Neural cell (in vitro differentiated cells): ENCODE measurements around the gene SOCS4. TPM values are rescaled to one million over a fixed set of nuclear protein-coding genes. Genes with fewer than 3 reads are reported as not detected.

Source experiments
- H2AFZ ChIP-seq: fragments of 200-600, 300-800 bp; sonication (generic), shearing (Covaris generic); 2 replicates; pipeline ENCODE4 v1.6.0; 2014; ENCODE audit warnings: low read depth, mild to moderate bottlenecking, antibody characterized with exemption, low read length, moderate library complexity
- H3F3A ChIP-seq: fragments of 200-600 bp; shearing (Covaris generic); 2 replicates; pipeline ENCODE4 v1.6.1; 2016; ENCODE audit warnings: mild to moderate bottlenecking, moderate library complexity, mixed read lengths, antibody characterized with exemption, low read length; ENCODE audit not compliant: insufficient read depth, poor library complexity, severe bottlenecking
- H3K27ac ChIP-seq: fragments of 200-600, 300-800 bp; sonication (generic), shearing (Covaris generic); 2 replicates; pipeline ENCODE4 v1.5.1; 2014; ENCODE audit warnings: mild to moderate bottlenecking, low read length, moderate library complexity
- H3K27me3 ChIP-seq: fragments of 300-800, 200-600 bp; sonication (generic), shearing (Covaris generic); 2 replicates; pipeline ENCODE4 v1.6.0; 2014; ENCODE audit warnings: mild to moderate bottlenecking, low read depth, low read length, moderate library complexity; ENCODE audit not compliant: insufficient read depth
- H3K36me3 ChIP-seq: fragments of 300-800, 200-600 bp; sonication (generic), shearing (Covaris generic); 2 replicates; pipeline ENCODE4 v1.5.1; 2014; ENCODE audit warnings: mild to moderate bottlenecking, antibody characterized with exemption, low read length, moderate library complexity; ENCODE audit not compliant: insufficient read depth
- H3K4me2 ChIP-seq: fragments of 300-800, 200-600 bp; sonication (generic), shearing (Covaris generic); 2 replicates; pipeline ENCODE4 v1.6.0; 2014; ENCODE audit warnings: mild to moderate bottlenecking, low read length
- H3K4me3 ChIP-seq: fragments of 300-800, 200-600 bp; sonication (generic), shearing (Covaris generic); 2 replicates; pipeline ENCODE4 v1.5.1; 2014; ENCODE audit warnings: mild to moderate bottlenecking, low read length, moderate library complexity
- H3K79me2 ChIP-seq: fragments of 200-600 bp; shearing (Covaris generic); replicated peaks from 2 replicates; pipeline ENCODE4 v1.6.0; 2014; ENCODE audit warnings: mild to moderate bottlenecking, low read length, moderate library complexity; ENCODE audit not compliant: insufficient read depth
- H3K9ac ChIP-seq: fragments of 300-800, 200-600 bp; sonication (generic), shearing (Covaris generic); 2 replicates; pipeline ENCODE4 v1.6.1; 2016; ENCODE audit warnings: mild to moderate bottlenecking, low read length, mixed read lengths
- H3K9me2 ChIP-seq: fragments of 200-600 bp; shearing (Covaris generic); 2 replicates; pipeline ENCODE4 v1.6.1; 2016; ENCODE audit warnings: mild to moderate bottlenecking, low read length, mixed read lengths; ENCODE audit not compliant: insufficient read depth
- H3K9me3 ChIP-seq: fragments of 200-600, 300-800 bp; sonication (generic), shearing (Covaris generic); 2 replicates; pipeline ENCODE4 v1.6.1; 2016; ENCODE audit warnings: mild to moderate bottlenecking, mixed run types, low read length, moderate library complexity, mixed read lengths
- H4K20me1 ChIP-seq: fragments of 200-600 bp; shearing (Covaris generic); 2 replicates; pipeline ENCODE4 v1.6.1; 2016; ENCODE audit warnings: mild to moderate bottlenecking, mixed run types; ENCODE audit not compliant: insufficient read depth
- EP300 ChIP-seq: fragments of 450-650 bp; conservative IDR thresholded peaks from 2 replicates; pipeline ENCODE4 v1.6.1; 2014; ENCODE audit warnings: antibody characterized with exemption, mild to moderate bottlenecking, moderate library complexity; ENCODE audit not compliant: poor library complexity, severe bottlenecking
- EZH2 ChIP-seq: fragments of 200-600, 300-800 bp; shearing (Covaris generic), sonication (generic); IDR thresholded peaks from 2 replicates; pipeline ENCODE4 v1.6.1; 2014; ENCODE audit warnings: antibody characterized with exemption, low read length, borderline replicate concordance, mild to moderate bottlenecking; ENCODE audit not compliant: insufficient read depth, poor library complexity, severe bottlenecking
- MXI1 ChIP-seq: fragments of 450-650 bp; conservative IDR thresholded peaks from 2 replicates; pipeline ENCODE4 v1.6.1; 2014; ENCODE audit warnings: antibody characterized with exemption, mild to moderate bottlenecking; ENCODE audit not compliant: poor library complexity, severe bottlenecking
- POLR2AphosphoS5 ChIP-seq: IDR thresholded peaks from 2 replicates; pipeline ENCODE4 v1.6.1; 2012
- RAD21 ChIP-seq: fragments of 450-650 bp; conservative IDR thresholded peaks from 2 replicates; pipeline ENCODE4 v1.6.1; 2014; ENCODE audit warnings: antibody characterized with exemption, mild to moderate bottlenecking, moderate library complexity
- REST ChIP-seq: IDR thresholded peaks from 2 replicates; pipeline ENCODE4 v1.6.1; 2012; ENCODE audit warnings: borderline replicate concordance
- SMC3 ChIP-seq: fragments of 450-650 bp; conservative IDR thresholded peaks from 2 replicates; pipeline ENCODE4 v1.6.1; 2014; ENCODE audit warnings: antibody characterized with exemption, mild to moderate bottlenecking, moderate library complexity; ENCODE audit not compliant: poor library complexity
- TAF1 ChIP-seq: IDR thresholded peaks from 2 replicates; pipeline ENCODE4 v1.6.1; 2012; ENCODE audit warnings: low read depth
- polyA plus RNA-seq: library from polyadenylated mRNA; depleted of rRNA; stranded (reverse); fragments of >200 nt; gene quantifications from 2 replicates; pipeline ENCODE4 v1.2.3, GENCODE V29; 2014
- TF ChIP-seq, protein P1 (sequence below): fragments of 450-650 bp; IDR thresholded peaks from 2 replicates; pipeline ENCODE4 v1.5.1; 2014; ENCODE audit warnings: antibody characterized with exemption, mild to moderate bottlenecking, moderate library complexity; ENCODE audit not compliant: poor library complexity, severe bottlenecking

The SOCS4 gene
- polyA plus RNA-seq, 1 donor from 2014 or later = 27.3 TPM

DNA sequence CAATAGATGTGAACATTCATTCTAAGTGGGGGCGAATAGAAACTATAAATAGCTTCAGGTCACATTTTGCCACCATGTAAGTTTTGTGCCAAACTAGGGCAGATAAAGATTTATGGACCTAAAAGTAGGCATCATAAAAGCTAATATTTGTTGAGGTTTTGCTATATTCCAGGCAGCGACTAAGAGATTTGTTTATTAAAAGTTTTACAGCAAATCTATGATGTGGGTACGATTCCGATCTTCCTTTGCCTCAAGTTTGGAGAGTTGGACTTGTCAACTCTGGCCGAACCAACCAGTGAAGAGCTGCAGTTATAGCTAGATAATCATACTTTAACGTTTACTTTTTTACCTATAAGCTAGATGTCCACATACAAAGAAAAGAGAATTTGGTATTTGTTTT is 26.0 kb downstream of the SOCS4 start:
- TF ChIP-seq SMC3 = no peak
- H4K20me1 ChIP-seq = no peaks in the 10 kb centered on the region
- peaks cover 11% of the 10 kb centered on the region for H3F3A ChIP-seq
- peak overlapping the region; percentile 93 for H3K4me3 ChIP-seq
- H3K4me2 ChIP-seq = peak overlapping the region; percentile 82
- no peak overlapping the region for H2AFZ ChIP-seq
- no peaks in the 10 kb centered on the region for H3K27me3 ChIP-seq
- H3K27ac ChIP-seq = peak overlapping the region; percentile 100
- H3K36me3 ChIP-seq = peaks cover 7% of the 10 kb centered on the region
- no peaks in the 10 kb centered on the region for H3K9me2 ChIP-seq
- H3K79me2 ChIP-seq = peaks cover 55% of the 10 kb centered on the region
- H3K9me3 ChIP-seq = no peaks in the 10 kb centered on the region
- H3K9ac ChIP-seq = peak overlapping the region; percentile 100

DNA sequence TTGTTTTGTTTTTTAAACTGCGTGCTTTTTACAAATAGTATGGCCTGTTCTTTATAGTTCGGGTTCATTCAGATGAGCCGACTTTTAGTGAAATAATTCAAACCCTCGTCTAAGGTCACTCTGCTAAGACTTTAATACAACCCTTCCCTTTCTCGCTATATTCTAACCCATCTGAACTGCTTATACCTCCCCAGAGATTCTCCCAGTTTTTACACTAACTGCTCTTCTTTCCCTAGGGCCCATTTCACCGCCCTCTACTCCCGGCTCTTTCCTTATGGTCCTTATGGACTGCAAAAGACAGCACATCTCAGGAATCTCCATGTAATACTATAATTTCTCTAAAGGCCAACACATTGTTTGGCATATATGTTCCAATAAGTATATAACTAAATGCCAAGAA is 26.5 kb downstream of the SOCS4 start:
- Histone ChIP-seq H3F3A (peaks cover 11% of the 10 kb centered on the region), H4K20me1 (no peaks in the 10 kb centered on the region), H3K27ac (peak overlapping the region; percentile 100), H3K9me3 (no peaks in the 10 kb centered on the region), H3K27me3 (no peaks in the 10 kb centered on the region), H3K36me3 (peaks cover 7% of the 10 kb centered on the region), H2AFZ (no peak overlapping the region), H3K9me2 (no peaks in the 10 kb centered on the region), H3K79me2 (peaks cover 59% of the 10 kb centered on the region), H3K4me3 (peak overlapping the region; percentile 93), H3K9ac (peak overlapping the region; percentile 100), H3K4me2 (peak overlapping the region; percentile 82)
- TF ChIP-seq EP300 (no peak), SMC3 (no peak), POLR2AphosphoS5 (no peak), MXI1 (no peak), TAF1 (no peak), EZH2 (no peak), REST (no peak), RAD21 (no peak)
- TF ChIP-seq, protein P1, sequence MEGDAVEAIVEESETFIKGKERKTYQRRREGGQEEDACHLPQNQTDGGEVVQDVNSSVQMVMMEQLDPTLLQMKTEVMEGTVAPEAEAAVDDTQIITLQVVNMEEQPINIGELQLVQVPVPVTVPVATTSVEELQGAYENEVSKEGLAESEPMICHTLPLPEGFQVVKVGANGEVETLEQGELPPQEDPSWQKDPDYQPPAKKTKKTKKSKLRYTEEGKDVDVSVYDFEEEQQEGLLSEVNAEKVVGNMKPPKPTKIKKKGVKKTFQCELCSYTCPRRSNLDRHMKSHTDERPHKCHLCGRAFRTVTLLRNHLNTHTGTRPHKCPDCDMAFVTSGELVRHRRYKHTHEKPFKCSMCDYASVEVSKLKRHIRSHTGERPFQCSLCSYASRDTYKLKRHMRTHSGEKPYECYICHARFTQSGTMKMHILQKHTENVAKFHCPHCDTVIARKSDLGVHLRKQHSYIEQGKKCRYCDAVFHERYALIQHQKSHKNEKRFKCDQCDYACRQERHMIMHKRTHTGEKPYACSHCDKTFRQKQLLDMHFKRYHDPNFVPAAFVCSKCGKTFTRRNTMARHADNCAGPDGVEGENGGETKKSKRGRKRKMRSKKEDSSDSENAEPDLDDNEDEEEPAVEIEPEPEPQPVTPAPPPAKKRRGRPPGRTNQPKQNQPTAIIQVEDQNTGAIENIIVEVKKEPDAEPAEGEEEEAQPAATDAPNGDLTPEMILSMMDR = no peak

DNA sequence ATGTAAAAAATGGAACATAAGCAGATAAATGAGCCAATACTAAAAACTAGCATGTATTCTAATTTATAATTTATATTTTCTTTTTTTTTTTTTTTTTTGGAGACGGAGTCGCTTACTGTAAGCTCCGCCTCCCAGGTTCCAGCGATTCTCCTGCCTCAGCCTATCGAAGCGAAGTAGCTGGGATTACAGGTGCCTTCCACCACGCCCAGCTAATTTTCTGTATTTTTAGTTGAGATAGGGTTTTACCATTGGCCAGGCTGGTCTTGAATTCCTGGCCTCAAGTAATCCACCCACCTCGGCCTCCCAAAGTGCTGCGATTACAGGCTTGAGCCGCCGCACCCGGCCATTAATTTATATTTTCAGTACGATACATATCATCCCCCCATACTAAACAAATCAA is 27.1 kb downstream of the SOCS4 start:
- no peaks in the 10 kb centered on the region for H3K9me3 ChIP-seq
- no peak overlapping the region for H3K4me2 ChIP-seq
- TF ChIP-seq MXI1 = no peak
- TF ChIP-seq, protein P1 = no peak
- no peak for TF ChIP-seq POLR2AphosphoS5
- TF ChIP-seq EP300 = no peak
- TF ChIP-seq TAF1 = no peak
- TF ChIP-seq RAD21 = no peak
- no peak for TF ChIP-seq REST
- TF ChIP-seq SMC3 = no peak
- no peak for TF ChIP-seq EZH2
- H3K9ac ChIP-seq = no peak overlapping the region
- H2AFZ ChIP-seq = no peak overlapping the region
- H3K27me3 ChIP-seq = no peaks in the 10 kb centered on the region
- peaks cover 7% of the 10 kb centered on the region for H3K36me3 ChIP-seq
- H4K20me1 ChIP-seq = no peaks in the 10 kb centered on the region
- peak overlapping the region; percentile 10 for H3K4me3 ChIP-seq
- peak overlapping the region; percentile 100 for H3K27ac ChIP-seq
- H3K9me2 ChIP-seq = no peaks in the 10 kb centered on the region
- H3F3A ChIP-seq = peaks cover 11% of the 10 kb centered on the region
- H3K79me2 ChIP-seq = peaks cover 65% of the 10 kb centered on the region
